GM19438 (cell line): ENCODE measurements around the gene LYPD6B.

Experiments
- ATAC-seq: cut with Tn5 transposase; IDR thresholded peaks from one replicate; pipeline ENCODE4 v1.9.1; 2021; ENCODE audit warnings: low read depth; ENCODE audit not compliant: unreplicated experiment

LYPD6B gene

DNA sequence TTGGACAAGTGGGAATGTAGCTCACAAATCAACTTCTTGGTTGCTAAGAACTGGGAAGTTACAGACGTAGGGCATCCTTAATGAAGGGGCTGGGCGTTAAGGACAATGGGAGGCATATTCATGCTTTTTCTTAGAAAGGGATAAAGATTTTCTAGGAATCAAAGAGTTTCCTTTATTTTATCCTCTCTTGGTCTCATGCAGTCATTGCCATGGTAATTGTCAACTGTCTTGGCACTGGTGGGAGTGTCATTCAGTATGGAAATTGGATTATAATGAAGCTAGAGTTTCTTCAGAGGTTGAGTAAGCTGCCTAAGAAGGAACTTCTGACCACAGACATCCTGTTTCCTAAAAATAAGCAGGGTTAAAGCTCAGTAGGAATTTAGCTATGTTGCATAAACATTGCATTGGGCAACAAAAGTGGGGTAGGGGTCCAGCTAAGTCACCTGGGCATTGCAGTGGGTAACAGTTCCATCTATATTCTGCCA, 114.0 kb downstream of the LYPD6B start:
- ATAC-seq, result no peak

GRCh38 chr2:149155196-149155969, 116.9 kb downstream of the LYPD6B start:
- no peak for ATAC-seq

DNA sequence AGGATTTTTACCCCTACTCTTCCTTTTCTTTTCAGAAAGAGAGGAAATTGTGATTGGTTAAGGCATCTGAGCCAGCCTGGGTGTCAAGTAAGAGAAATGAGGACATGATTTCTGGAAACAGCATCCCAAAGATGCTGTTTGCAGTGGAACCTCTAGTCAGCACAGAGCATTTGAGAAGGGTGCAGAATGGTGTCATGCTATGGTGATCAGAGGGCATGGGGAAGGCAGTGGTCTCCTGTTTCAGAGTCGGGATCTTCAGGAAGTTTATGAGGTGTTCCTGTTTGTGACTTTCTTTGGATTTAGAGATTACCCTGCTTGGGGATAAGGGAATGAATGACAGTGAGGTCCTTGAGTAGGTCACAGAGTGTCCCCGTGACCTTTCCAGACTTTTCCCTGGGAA, 117.5 kb downstream of the LYPD6B start:
- ATAC-seq, result no peak

GRCh38 chr2:149156971-149157740, 118.7 kb downstream of the LYPD6B start:
- no peak for ATAC-seq

GRCh38 chr2:149158957-149159356, 120.5 kb downstream of the LYPD6B start:
- ATAC-seq, result no peak

- no peak for ATAC-seq
Measured at GRCh38 chr2:149160195-149160594, 121.7 kb downstream of the LYPD6B start.

GRCh38 chr2:149160701-149161217, 122.3 kb downstream of the LYPD6B start:
- peak; percentile 97 for ATAC-seq

DNA sequence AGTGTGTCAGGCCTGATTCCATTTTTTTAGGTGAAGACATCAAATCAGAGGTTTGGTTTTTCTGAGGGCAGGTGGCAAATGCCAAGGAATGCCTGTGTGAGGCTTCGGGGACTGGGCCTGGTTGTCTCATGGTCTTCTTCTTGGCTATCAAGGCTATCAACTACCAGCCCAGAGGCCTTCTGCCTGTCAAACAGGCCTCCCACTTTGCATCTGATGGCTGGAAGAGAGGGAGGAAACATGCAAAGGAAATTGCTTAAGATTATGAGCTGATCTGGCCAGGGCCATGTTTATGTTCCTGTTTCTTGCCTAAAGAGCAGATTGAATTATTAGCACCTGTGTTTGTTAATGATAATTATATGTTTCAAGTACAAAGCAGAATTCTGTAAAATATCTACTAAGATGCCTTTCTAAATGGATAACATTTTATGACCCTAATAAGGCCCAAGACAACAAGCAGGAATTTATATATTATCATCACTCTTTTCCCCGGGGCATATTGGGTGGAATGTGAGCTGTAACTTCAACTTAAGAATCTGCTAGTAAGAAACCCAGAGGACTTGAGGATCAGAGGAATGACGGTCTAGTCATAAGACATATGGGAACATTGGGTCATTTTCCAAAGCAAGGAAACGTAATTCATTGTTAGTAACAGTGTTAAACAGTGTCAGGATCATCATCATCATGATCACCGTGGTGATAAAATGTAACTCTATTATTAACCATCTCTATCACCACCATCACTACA, 123.2 kb downstream of the LYPD6B start:
- no peak for ATAC-seq

- ATAC-seq, result no peak
Measured at GRCh38 chr2:149164296-149164695, 125.8 kb downstream of the LYPD6B start.

DNA sequence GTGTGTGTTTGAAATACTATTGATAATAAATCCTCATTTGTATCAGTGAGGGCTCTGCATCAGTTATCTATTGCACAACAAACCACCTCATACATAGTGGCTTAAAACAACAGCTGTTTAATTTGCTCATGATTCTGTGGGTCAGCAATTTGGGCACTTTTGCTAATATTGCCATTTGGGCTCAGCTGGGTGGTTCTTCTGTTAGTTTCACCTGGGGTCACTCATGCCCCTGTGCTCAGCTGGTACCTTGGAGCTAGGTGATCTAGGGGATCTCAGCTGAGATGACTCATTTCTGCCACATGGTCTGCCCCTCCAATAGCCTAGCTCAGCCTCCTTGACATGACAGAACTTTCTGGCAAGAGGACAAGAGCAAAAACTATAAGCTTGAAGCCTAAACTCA, 126.3 kb downstream of the LYPD6B start:
- ATAC-seq, result no peak

- ATAC-seq, result peak; percentile 75
Measured at GRCh38 chr2:149167001-149167780, 128.7 kb downstream of the LYPD6B start.

- no peak for ATAC-seq
Measured at GRCh38 chr2:149167941-149168340, 129.4 kb downstream of the LYPD6B start.

DNA sequence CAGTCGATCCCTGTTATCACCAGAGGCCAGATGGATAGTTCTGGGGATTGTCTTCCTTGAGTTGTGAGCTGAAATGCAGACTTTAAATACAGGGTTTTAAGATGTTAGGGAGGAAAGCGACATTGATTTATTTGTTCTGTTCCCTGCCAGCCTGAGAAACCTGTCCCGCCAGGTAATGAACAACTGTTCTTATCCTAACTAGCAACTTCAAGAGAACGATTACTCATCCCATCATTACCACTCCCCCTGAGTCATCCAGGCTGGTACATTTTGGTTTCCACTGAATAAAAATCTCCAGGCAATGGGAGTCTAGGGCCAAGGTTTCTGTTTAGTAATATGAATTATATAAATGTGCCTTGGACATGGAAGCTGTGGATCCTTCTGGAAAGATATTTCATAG, 131.2 kb downstream of the LYPD6B start:
- no peak for ATAC-seq

DNA sequence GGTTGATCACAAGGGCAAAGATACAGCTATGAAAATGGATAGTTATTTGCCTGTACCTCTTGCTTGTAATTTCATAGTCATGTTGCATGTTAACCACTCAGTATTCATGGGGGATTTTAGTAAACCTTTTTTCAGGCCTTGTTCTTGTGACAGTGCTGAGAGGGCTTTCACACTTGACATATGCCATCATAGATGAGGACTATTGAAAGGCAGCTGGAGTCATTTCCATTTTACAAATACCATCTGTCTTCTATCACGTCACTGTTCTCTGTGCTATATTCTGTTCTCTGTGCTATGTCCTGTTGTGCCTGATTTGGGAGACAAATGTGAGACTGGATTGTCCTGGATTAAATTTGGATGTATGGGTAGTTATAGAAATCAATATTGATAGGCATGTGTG, 131.7 kb downstream of the LYPD6B start:
- no peak for ATAC-seq

- no peak for ATAC-seq
Measured at GRCh38 chr2:149170911-149171310, 132.4 kb downstream of the LYPD6B start.

GRCh38 chr2:149173220-149173619, 134.7 kb downstream of the LYPD6B start:
- ATAC-seq, result no peak

DNA sequence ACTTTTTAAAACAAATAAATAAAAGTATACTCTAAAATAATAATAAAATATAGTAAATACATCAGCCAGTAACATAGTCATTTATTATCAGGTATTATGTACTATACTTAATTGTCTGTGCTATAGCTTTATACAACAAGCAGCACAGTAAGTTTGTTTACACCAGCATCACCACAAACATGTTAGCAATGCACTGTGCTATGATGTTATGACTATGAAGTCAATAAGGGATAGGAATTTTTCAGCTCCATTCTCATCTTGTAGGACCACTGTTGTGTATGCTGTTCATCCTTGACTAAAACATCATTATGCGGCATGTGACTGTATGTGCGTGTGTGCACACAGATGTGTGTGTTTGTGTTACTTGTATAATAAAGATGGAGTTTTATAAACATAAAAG, 137.5 kb downstream of the LYPD6B start:
- no peak for ATAC-seq

DNA sequence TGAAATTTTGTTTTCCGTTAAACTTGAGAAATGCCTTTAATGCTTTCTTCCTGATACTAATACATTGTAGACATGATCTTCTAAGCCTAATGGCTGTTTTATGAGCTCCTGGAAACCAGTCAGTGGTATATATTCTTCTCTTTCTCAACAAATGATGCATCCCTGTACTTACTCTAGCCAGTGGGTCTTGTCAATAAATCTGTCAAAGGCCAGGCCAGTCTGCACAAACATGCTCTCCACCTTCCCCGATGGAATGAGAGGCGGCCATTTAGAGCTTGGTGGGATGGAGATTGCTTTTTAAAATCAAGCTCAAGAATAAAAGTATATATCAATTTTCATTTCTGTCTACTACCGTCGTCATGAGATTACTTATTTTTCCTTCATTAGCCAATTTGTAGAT, 140.1 kb downstream of the LYPD6B start:
- no peak for ATAC-seq

- ATAC-seq, result no peak
Measured at GRCh38 chr2:149180226-149180875, 141.9 kb downstream of the LYPD6B start.

DNA sequence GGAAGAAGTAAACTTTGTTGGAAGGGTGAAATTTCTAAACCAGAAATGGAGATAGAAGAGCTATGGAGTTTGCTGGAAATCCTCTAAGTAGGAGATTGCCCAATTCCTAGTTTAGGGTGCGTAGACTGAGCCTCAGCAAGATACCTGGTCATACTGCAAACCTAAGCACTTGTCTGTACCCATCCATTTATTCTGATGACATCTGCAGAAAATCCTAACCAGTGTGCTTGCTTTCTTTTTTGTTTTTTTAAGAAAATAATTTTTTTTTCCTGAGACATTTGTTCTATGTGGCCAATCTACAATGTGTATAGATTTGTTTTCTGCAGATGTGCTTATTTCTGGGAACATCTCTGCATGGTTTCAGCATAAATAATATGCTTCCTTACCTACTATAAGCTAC, 144.7 kb downstream of the LYPD6B start:
- ATAC-seq, result no peak
